ES-I3 (cell line): ENCODE data around the gene EFHD2.

ENCODE experiments used
- H3K36me3 ChIP-seq: 2 replicates; pipeline ENCODE4 v1.6.1; 2013; ENCODE audit warnings: mild to moderate bottlenecking, low read length, control low read depth, moderate library complexity; ENCODE audit not compliant: insufficient read depth
- H3K4me1 ChIP-seq: 2 replicates; pipeline ENCODE4 v1.6.1; 2013; ENCODE audit warnings: mild to moderate bottlenecking, control low read depth, low read length; ENCODE audit not compliant: insufficient read depth
- H3K9ac ChIP-seq: 2 replicates; pipeline ENCODE4 v1.6.1; 2013; ENCODE audit warnings: low read depth, mild to moderate bottlenecking, low read length, moderate library complexity
- H3K9me3 ChIP-seq: 2 replicates; pipeline ENCODE4 v1.6.1; 2013; ENCODE audit warnings: mild to moderate bottlenecking, low read length, moderate library complexity; ENCODE audit not compliant: control insufficient read depth, insufficient read depth

Gene EFHD2

GRCh38 chr1:15412175-15412800 lies 2.6 kb downstream of the EFHD2 start:
- no peaks in the 10 kb centered on the region for H3K9me3 ChIP-seq
- no peak overlapping the region for H3K9ac ChIP-seq

DNA sequence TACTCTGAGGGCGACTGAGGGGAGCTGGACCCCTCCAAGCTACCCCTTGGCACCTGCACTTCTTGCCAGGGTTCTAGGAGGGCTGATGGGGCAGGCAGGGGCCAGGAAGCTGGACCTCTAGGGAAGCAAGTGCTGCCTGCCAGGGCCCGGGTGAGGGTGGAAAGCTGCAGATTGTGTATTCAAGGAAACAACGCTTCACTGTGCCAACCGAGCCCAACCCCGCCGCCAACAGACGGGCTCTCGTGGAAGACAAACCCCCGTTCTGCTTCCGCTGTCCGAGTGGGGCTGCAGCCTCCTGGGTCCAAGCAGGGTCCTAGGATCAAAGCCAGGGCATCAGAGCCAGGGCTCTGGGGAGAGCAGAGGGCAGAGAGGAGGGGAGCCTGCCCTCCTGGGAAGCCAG lies 3.2 kb downstream of the EFHD2 start:
- Histone ChIP-seq H3K4me1 (peaks cover 35% of the 10 kb centered on the region; the same call in 1 of the 2 replicates), H3K36me3 (no peaks in the 10 kb centered on the region), H3K9ac (no peak overlapping the region), H3K9me3 (no peaks in the 10 kb centered on the region)

More at GRCh38 chr1:15412175-15412800, 2.6 kb downstream of the EFHD2 start:
- H3K36me3 ChIP-seq: no peaks in the 10 kb centered on the region
- H3K4me1 ChIP-seq: peaks cover 30% of the 10 kb centered on the region; the same call in 1 of the 2 replicates

DNA sequence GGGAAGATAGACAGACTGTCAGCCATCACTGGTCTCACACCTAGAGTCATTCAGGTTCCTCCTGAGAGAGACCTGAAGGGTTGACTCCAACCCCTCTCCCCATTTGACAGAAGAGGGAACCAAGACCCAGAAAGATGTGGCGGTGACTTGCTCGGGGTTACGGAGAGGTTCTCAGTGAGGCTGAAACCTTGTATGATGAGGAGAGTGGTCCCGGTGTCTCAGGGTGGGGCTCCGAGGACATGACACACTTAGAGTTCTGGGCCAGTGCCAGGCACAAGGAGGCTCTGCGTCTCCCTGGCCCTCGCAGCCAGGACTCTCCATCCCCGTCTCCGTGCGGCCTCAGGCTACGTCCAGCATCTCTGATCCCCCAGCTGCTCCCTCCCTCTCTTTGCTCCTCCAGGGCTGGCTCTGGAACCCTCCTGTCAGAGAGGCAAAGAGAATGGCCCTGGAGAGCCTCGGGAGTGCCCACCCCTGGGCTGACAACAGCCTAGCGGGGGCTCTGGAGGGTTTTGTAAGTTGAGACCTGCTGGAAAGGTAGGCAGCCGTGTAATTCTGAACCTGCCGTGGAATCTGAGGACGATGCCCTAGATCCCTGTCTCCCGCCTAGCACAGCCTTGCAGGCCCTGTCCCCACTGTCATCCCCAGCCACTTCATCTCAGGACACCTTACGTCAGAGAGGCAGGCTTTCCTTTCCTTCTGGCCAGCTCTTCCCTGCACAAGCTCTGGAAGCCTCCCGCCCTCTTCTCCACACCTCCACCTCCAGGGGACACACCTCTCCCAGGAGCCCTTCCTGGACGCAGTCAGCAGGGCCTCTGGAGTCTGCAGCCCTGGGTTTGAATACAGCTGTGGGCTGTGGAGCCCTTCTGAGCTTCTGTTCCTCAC lies 4.1 kb downstream of the EFHD2 start:
- no peaks in the 10 kb centered on the region for H3K36me3 ChIP-seq
- peaks cover 35% of the 10 kb centered on the region; the same call in 1 of the 2 replicates for H3K4me1 ChIP-seq
- H3K9me3 ChIP-seq: no peaks in the 10 kb centered on the region
- no peak overlapping the region for H3K9ac ChIP-seq

- no peaks in the 10 kb centered on the region for H3K36me3 ChIP-seq
- no peaks in the 10 kb centered on the region for H3K9me3 ChIP-seq
- H3K9ac ChIP-seq: no peak overlapping the region
- H3K4me1 ChIP-seq: peaks cover 35% of the 10 kb centered on the region; the same call in 1 of the 2 replicates
These were observed 4.8 kb downstream of the EFHD2 start for GRCh38 chr1:15414445-15414983.

DNA sequence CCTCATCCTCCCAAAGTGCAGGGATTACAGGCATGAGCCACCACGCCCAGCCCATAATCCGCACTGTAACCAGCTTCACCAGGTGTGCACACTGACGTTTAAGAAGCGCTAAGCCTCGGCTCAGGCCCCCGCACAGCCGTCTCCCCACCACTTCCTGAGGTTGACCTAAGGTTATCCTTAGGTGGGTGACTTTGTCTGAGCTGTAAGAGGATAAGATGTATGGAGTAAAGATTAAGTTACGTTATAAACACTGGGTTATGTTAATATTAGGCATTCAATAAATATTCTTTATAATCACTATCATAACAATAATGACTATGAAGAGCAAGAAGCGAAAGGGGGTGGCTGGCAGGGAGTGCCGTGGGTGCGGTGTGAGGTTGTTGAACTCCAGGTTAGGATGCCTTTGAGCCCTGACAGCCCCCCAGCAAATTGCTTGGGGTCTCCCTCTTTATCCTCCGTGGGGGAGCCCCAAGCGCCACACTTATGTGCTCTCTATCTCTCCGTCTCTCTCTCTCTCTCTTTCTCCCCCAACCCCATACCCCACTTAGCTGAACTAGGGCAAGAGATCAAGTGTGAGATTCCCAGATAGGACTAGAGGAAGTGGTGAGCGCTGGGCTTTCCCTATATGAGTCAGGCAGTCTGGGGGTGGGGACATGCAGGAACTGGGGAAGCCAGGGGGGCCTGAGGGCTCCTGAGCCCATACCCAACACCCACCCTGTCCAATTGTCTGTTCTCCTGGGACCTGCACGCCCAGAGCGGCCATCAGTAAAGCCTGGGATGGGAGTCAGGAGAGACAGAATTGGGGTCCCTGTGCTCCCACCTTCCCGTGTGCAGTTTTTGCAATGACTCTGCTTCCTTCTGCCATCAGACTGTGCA lies 7.6 kb downstream of the EFHD2 start:
- Histone ChIP-seq H3K4me1 (peaks cover 21% of the 10 kb centered on the region; the same call in 1 of the 2 replicates), H3K9me3 (no peaks in the 10 kb centered on the region), H3K9ac (no peak overlapping the region), H3K36me3 (no peaks in the 10 kb centered on the region)

GRCh38 chr1:15418806-15419515 lies 9.3 kb downstream of the EFHD2 start:
- Histone ChIP-seq H3K36me3 (no peaks in the 10 kb centered on the region), H3K4me1 (peaks cover 19% of the 10 kb centered on the region; the same call in 1 of the 2 replicates), H3K9ac (no peak overlapping the region), H3K9me3 (no peaks in the 10 kb centered on the region)

- Histone ChIP-seq H3K9me3 (no peaks in the 10 kb centered on the region), H3K36me3 (no peaks in the 10 kb centered on the region), H3K4me1 (peaks cover 18% of the 10 kb centered on the region; the same call in 1 of the 2 replicates), H3K9ac (no peak overlapping the region)
These were observed 11.3 kb downstream of the EFHD2 start for GRCh38 chr1:15420853-15421465.

GRCh38 chr1:15422871-15423270 lies 13.2 kb downstream of the EFHD2 start:
- no peak overlapping the region for H3K9ac ChIP-seq
- no peaks in the 10 kb centered on the region for H3K9me3 ChIP-seq
- peaks cover 12% of the 10 kb centered on the region for H3K4me1 ChIP-seq
- H3K36me3 ChIP-seq: no peaks in the 10 kb centered on the region

DNA sequence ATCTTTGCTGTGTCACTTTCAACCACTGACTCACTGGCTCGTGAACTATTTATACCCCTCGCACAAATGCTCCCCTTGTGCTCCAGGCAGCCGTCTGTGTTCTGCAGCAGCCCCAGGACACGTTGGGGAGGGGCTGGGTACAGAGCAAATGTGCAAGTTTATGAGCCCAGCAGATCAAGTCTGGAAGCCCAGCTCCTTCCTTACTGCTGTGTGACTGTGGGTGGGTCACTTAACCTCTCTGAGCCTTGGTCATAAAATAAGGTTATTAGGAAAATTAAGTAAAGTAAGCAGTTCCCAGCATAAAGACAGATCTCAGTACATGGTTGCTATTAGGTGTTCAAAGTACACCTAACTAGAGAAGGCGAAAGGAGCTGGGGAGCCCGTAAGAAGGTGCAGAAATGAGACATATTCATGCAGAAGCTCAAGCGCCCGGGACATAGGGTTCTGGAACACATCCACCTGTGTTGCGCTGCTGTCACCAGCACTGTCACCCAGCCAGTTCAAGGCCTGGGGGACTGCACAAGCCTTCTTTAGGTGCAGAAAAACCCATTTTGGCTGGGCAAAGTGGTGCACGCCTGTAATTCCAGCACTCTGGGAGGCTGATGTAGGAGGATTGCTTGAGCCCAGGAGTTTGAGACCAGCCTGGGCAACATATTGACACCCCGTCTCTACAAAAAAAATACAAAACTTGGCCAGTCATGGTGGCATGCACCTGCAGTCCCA lies 13.8 kb downstream of the EFHD2 start:
- Histone ChIP-seq H3K4me1 (peaks cover 12% of the 10 kb centered on the region), H3K36me3 (no peaks in the 10 kb centered on the region), H3K9me3 (no peaks in the 10 kb centered on the region), H3K9ac (no peak overlapping the region)

DNA sequence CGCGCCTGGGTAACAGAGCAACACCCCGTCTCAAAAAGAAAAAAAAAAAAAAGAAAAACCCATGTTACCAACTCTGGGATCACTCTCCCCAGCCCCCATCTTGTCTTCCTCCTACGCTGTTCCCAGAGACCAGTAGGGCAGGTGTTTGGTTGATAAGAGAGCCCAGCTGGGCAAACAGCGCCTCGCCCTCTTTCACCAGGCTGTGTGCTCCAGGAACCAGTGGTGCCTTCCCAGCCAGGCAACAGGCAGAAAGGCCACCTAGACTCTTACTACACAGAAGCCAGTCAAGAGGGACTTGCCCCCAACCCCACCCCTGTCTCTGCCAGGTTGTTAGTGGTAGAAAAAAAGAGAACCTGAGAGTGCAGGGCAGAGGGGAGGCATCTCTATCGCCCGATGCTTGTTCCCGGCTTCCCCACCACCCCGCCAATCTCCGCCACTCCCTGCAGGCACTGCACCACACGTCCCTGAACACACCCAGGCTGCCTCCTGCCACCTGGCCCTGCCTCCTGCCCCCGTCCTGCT lies 14.5 kb downstream of the EFHD2 start:
- no peak overlapping the region for H3K9ac ChIP-seq
- H3K36me3 ChIP-seq: no peaks in the 10 kb centered on the region
- H3K4me1 ChIP-seq: peaks cover 12% of the 10 kb centered on the region
- no peaks in the 10 kb centered on the region for H3K9me3 ChIP-seq

DNA sequence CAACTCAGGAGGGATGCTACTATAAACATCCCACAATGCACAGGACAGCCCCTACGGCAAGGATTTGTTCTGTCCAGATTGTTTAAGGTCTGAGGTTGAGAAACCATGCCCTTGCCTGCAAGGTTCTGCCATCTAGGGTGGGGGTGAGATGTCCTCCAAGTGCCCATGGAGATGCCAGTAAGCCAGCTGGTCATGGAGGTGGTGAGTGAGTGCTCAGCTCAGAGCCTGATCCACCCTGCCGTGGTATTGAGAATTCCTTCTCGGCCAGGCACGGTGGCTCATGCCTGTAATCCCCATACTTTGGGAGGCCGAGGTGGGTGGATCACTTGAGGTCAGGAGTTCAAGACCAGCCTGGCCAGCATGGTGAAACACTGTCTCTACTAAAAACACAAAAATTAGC lies 15.3 kb downstream of the EFHD2 start:
- peaks cover 12% of the 10 kb centered on the region for H3K4me1 ChIP-seq
- no peaks in the 10 kb centered on the region for H3K36me3 ChIP-seq
- no peaks in the 10 kb centered on the region for H3K9me3 ChIP-seq
- H3K9ac ChIP-seq: no peak overlapping the region

GRCh38 chr1:15425521-15425920 lies 15.8 kb downstream of the EFHD2 start:
- peaks cover 12% of the 10 kb centered on the region for H3K4me1 ChIP-seq
- no peaks in the 10 kb centered on the region for H3K36me3 ChIP-seq
- H3K9ac ChIP-seq: no peak overlapping the region
- no peaks in the 10 kb centered on the region for H3K9me3 ChIP-seq
